Heart left ventricle (tissue), 16 donors: Measurements from ENCODE around the gene TMEM101. TPM values are rescaled to one million over a fixed set of nuclear protein-coding genes. Genes with fewer than 3 reads are reported as not detected.
A peak's percentile ranks its signal among the peaks of the same experiment; 100 is the strongest.
"Not testable (repeated sequence)": the region's sequence is repeated elsewhere in the genome, so short reads cannot be mapped to it uniquely, and the experiment has no call there.

Experiments used
- ATAC-seq, 4 donors: fragments of 200-7000 bp; cut with Tn5 transposase; one replicate each; pipeline ENCODE4 v1.9.1; 2020 to 2022; ENCODE audit warnings: moderate library complexity in 4 of 4, mild to moderate bottlenecking in 3 of 4, moderate number of reproducible peaks in 1 of 4
- DNase-seq, 5 donors: peaks; one replicate each; pipeline ENCODE4 v3.0.0-alpha.2; 2020
- H3K27ac ChIP-seq, 12 donors: fragments of 200-600 bp; sonication (generic) in 4 of 12; one replicate each; pipeline versions ENCODE4 v1.5.0 to v1.8.0; 2016 to 2022; ENCODE audit warnings: mild to moderate bottlenecking in 2 of 12
- H3K27me3 ChIP-seq, 9 donors: fragments of 200-600 bp; sonication (generic) in 2 of 9; one replicate each; pipeline versions ENCODE4 v1.5.1 to v1.8.0; 2016 to 2022; ENCODE audit warnings: mild to moderate bottlenecking in 3 of 9
- H3K36me3 ChIP-seq, 9 donors: fragments of 200-600 bp; sonication (generic) in 2 of 9; one replicate each; pipeline versions ENCODE4 v1.5.0 to v1.8.0; 2018 to 2022; ENCODE audit warnings: mild to moderate bottlenecking in 2 of 9
- H3K4me1 ChIP-seq, 12 donors: fragments of 200-600 bp; sonication (generic) in 4 of 12; one replicate each; pipeline versions ENCODE4 v1.5.0 to v1.8.0; 2016 to 2022; ENCODE audit warnings: mild to moderate bottlenecking in 3 of 12
- H3K4me3 ChIP-seq, 12 donors: fragments of 200-600 bp; sonication (generic) in 4 of 12; one replicate each; pipeline versions ENCODE4 v1.5.0 to v1.8.0; 2017 to 2022; ENCODE audit warnings: mild to moderate bottlenecking in 9 of 12, moderate library complexity in 4 of 12
- H3K9me3 ChIP-seq, 12 donors: fragments of 200-600 bp; sonication (generic) in 4 of 12; one replicate each; pipeline versions ENCODE4 v1.5.0 to v1.8.0; 2016 to 2022; ENCODE audit warnings: mild to moderate bottlenecking in 1 of 12
- CTCF ChIP-seq, 12 donors: fragments of 200-600 bp; sonication (generic) in 4 of 12; IDR thresholded peaks; one replicate each; pipeline versions ENCODE4 v1.5.0 to v1.8.0; 2018 to 2022; ENCODE audit warnings: antibody characterized with exemption in 12 of 12, mild to moderate bottlenecking in 5 of 12
- POLR2A ChIP-seq, 2 donors: fragments of 450-650 bp; IDR thresholded peaks; one replicate each; pipeline ENCODE4 v1.6.1; 2017; ENCODE audit warnings: antibody characterized with exemption in 2 of 2, mild to moderate bottlenecking in 2 of 2, moderate library complexity in 2 of 2
- WGBS, 4 donors: extraction: QIAGEN DNeasy Blood & Tissue Kit in 2 of 4; methylation state at CpG; one replicate each; pipeline versions ENCODE4 v1.1.5 to v1.1.7; 2013 to 2018; 5-methylcytosine and 5-hydroxymethylcytosine counted together
- intact Hi-C, 10 donors: fragments of 100-400 bp; cut with DNase I; formaldehyde crosslinking; loops; one replicate each; pipeline versions ENCODE4 v1.11.1 to v1.14.2; 2022
- polyA plus RNA-seq, 2 donors: library from polyadenylated mRNA; stranded (reverse); fragments of 200-250 nt; gene quantifications; one replicate each; pipeline ENCODE4 v1.2.3, GENCODE V29; 2013
- total RNA-seq, 9 donors: library from RNA; depleted of rRNA in 2 of 9; stranded (reverse); fragments of >200 nt in 2 of 9; fragmentation: NEBNext Ultra II Directional in 3 of 9; extraction: Animal tissue kit (Norgen Biotek cat#: 25700) in 3 of 9; gene quantifications; one replicate each; pipeline versions ENCODE4 v1.1.0 to v1.2.4, GENCODE V29; 2016 to 2023
- donor health status: ischemic (EF 13 %, LVEDD 7.1; RV severe dilation, severe dysfunction).
- donor health status: healthy with polysubstance abuse.
- donor health status: DM: no; HTN: yes; CAD: no.
- donor health status: DM: no; HTN: no; CAD: no.
- donor health status: ischemic (EF 25% LVEDD 6.9; RV normal size, moderate dysfunction).
- donor health status: ischemic (EF 25% LVEDD 5.7; RV mildly dilated, moderate dysfunction).
- donor health status: healthy.
- donor health status: DM: yes; HTN: yes; CAD: no.
- donor health status: ischemic (EF 35%, LVEDD 5.7; RV mildly dilated, moderate dysfunction).
- donor health status: nonischemic (EF 11% LVEDD 7.7; RV severe dilation, severe dysfunction).
- donor health status: DM: yes; HTN: yes; CAD: no.
- donor health status: PGD.
- donor health status: ischemic (EF 29% LVEDD 5.4; RV normal size, mild dysfunction).
- donor health status: nonischemic (EF 23%, LVEDD 6.1; RV moderate dilation, normal function).

TMEM101 gene
- total and polyA plus RNA-seq, 11 donors, result 13.4 to 31.1 (median 19.3) TPM

- WGBS, 4 donors, result 83 to 90% (median 86%) methylated on average over 3 of the region's 3 CpGs
- Histone ChIP-seq H3K27ac (no peak overlapping the region), H3K4me3 (no peak overlapping the region), H3K4me1 (peaks cover 0 to 10% (median 7%) of the 10 kb centered on the region in 12 donors), H3K36me3 (no peaks in the 10 kb centered on the region), H3K9me3 (no peaks in the 10 kb centered on the region), H3K27me3 (peaks cover 0 to 23% (median 10%) of the 10 kb centered on the region in 9 donors)
- ATAC-seq (no peak), DNase-seq (no peak)
- no peak for TF ChIP-seq CTCF (IDR thresholded peaks at IDR 0.05)
- TF ChIP-seq POLR2A (IDR thresholded peaks at IDR 0.05), result no peak
- intact Hi-C loops, result loop anchor here in 1 of 10 donors (10.0 kb wide), 1 partner anchor 124 kb away; no protein-coding TSS in a partner anchor
Measured at GRCh38 chr17:43998552-43998951, 16.2 kb downstream of the TMEM101 start.

- not testable (repeated sequence) for ATAC-seq, H3K36me3 ChIP-seq, H3K27ac ChIP-seq, DNase-seq, H3K9me3 ChIP-seq, H3K4me3 ChIP-seq
- WGBS, 4 donors, result 82 to 92% (median 83%) methylated on average over 5 of the region's 5 CpGs
- Histone ChIP-seq H3K27me3 (peaks cover 0 to 22% (median 10%) of the 10 kb centered on the region in 9 donors), H3K4me1 (peaks cover 0 to 10% (median 7%) of the 10 kb centered on the region in 12 donors)
- intact Hi-C loops, result loop anchor here in 1 of 10 donors (10.0 kb wide), 1 partner anchor 122 kb away; no protein-coding TSS in a partner anchor
Measured at GRCh38 chr17:43997180-43997579, 17.6 kb downstream of the TMEM101 start.

- Histone ChIP-seq H3K4me3 (peak overlapping the region in 1 of 12 donors; percentile 38), H3K27ac (no peak overlapping the region), H3K4me1 (peaks cover 0 to 10% (median 7%) of the 10 kb centered on the region in 12 donors), H3K36me3 (no peaks in the 10 kb centered on the region), H3K9me3 (no peaks in the 10 kb centered on the region), H3K27me3 (peaks cover 0 to 22% (median 10%) of the 10 kb centered on the region in 9 donors)
- no peak for TF ChIP-seq CTCF (IDR thresholded peaks at IDR 0.05)
- no peak for TF ChIP-seq POLR2A (IDR thresholded peaks at IDR 0.05)
- intact Hi-C loops, result loop anchor here in 8 of 10 donors (2.0 to 10.0 kb wide), 5 partner anchors 48 to 120 kb away; partner anchors contain the start of gene PPY (in 1 of the 8)
- ATAC-seq (no peak), DNase-seq (no peak)
- WGBS, 4 donors, result 14 to 25% (median 21%) methylated on average over 11 to 12 of the region's 12 CpGs
Measured at GRCh38 chr17:43995150-43995471, 19.7 kb downstream of the TMEM101 start.

GRCh38 chr17:43994272-43995149, 20.3 kb downstream of the TMEM101 start:
- H3K9me3 ChIP-seq, result no peaks in the 10 kb centered on the region
- H3K4me1 ChIP-seq, result peaks cover 0 to 10% (median 7%) of the 10 kb centered on the region in 12 donors
- H3K4me3 ChIP-seq, result peak overlapping the region in 9 of 12 donors; percentile 22 to 48 (median 34)
- TF ChIP-seq POLR2A (IDR thresholded peaks at IDR 0.05), result no peak
- peak; percentile 73 to 93 (median 82) for TF ChIP-seq CTCF (IDR thresholded peaks at IDR 0.05)
- no peak overlapping the region for H3K27ac ChIP-seq
- peak; percentile 49 to 83 (median 68) for DNase-seq
- ATAC-seq, result peak; percentile 72 to 89 (median 85)
- WGBS, 4 donors, result 8 to 11% (median 8%) methylated on average over 41 to 52 of the region's 52 CpGs
- intact Hi-C loops, result loop anchor here (1.0 to 10.0 kb wide), 6 partner anchors 48 to 120 kb away; partner anchors contain the start of gene PPY (in 1 of the 10)
- peaks cover 0 to 22% (median 10%) of the 10 kb centered on the region in 9 donors for H3K27me3 ChIP-seq
- no peaks in the 10 kb centered on the region for H3K36me3 ChIP-seq
